ENCODE data around the gene CCDC40. TPM values are rescaled to one million over a fixed set of nuclear protein-coding genes. Genes with fewer than 3 reads are reported as not detected.

The CCDC40 gene
- total and polyA plus RNA-seq, 2 donors (not counting 1 experiment from before 2014, with no cell fraction given), result 0.63 to 3.2 TPM

- TF ChIP-seq CTCF (IDR thresholded peaks at IDR 0.05) (no peak), EZH2 (IDR thresholded peaks at IDR 0.05; ENCODE audit: borderline replicate concordance, insufficient read depth, low read depth, low read length, poor library complexity, severe bottlenecking) (no peak)
- ChIA-PET CTCF (interaction anchor here (0.6 kb wide), 1 partner anchor 327 kb away, joined by 8 read pairs; no protein-coding TSS in a partner anchor), POLR2A (no interaction called here)
- Histone ChIP-seq H3K36me3 (replicated peaks in 1 of 2; ENCODE audit: control extremely low read depth in 1 of 2, control insufficient read depth in 1 of 2, extremely low read depth in 1 of 2, insufficient read depth in 2 of 2, low read length in 1 of 2) (no peaks in the 10 kb centered on the region), H3K4me2 (replicated peaks; ENCODE audit: low read depth, low read length, poor library complexity, severe bottlenecking) (no peak overlapping the region), H2AFZ (ENCODE audit: insufficient read depth, low read depth, low read length, poor library complexity, severe bottlenecking) (no peak overlapping the region), H3K27me3 (replicated peaks in 1 of 4; ENCODE audit: control extremely low read depth in 1 of 4, control insufficient read depth in 3 of 4, insufficient read depth in 4 of 4, low read length in 3 of 4) (no peaks in the 10 kb centered on the region), H3K9me3 (ENCODE audit: control extremely low read depth in 1 of 3, control insufficient read depth in 2 of 3, insufficient read depth in 1 of 3, low read length in 2 of 3) (no peaks in the 10 kb centered on the region), H4K20me1 (ENCODE audit: control insufficient read depth, insufficient read depth, low read length, poor library complexity, severe bottlenecking) (no peaks in the 10 kb centered on the region), H3K4me1 (ENCODE audit: control insufficient read depth in 2 of 2, insufficient read depth in 2 of 2, low read length in 2 of 2) (no peaks in the 10 kb centered on the region), H3K9ac (ENCODE audit: low read length) (no peak overlapping the region), H3K79me2 (ENCODE audit: control insufficient read depth, insufficient read depth, low read length) (no peaks in the 10 kb centered on the region), H3K27ac (ENCODE audit: low read length in 2 of 2) (no peak overlapping the region), H3K4me3 (ENCODE audit: control extremely low read depth in 1 of 5, extremely low read depth in 1 of 5, insufficient read depth in 1 of 5, low read depth in 2 of 5, low read length in 4 of 5) (no peak overlapping the region)
- Mint-ChIP-seq H3K9me3 (ENCODE audit: insufficient read depth) (no peaks in the 10 kb centered on the region), H3K4me1 (no peaks in the 10 kb centered on the region), H3K27ac (no peak overlapping the region), H3K27me3 (peaks cover 13% of the 10 kb centered on the region), H3K4me3 (no peak overlapping the region)
- DNase-seq (no peak), ATAC-seq (ENCODE audit: low read depth) (no peak)
- WGBS (ENCODE audit: insufficient coverage), result 97% methylated on average over 16 of the region's 16 CpGs
- intact Hi-C loops (cut with micrococcal nuclease), result no loop called here
Observed at GRCh38 chr17:80050706-80051105, 14.3 kb downstream of the CCDC40 start.

- intact Hi-C loops (cut with micrococcal nuclease), result no loop called here
Observed at GRCh38 chr17:80051681-80052080, 15.2 kb downstream of the CCDC40 start.

More at GRCh38 chr17:80051681-80052080, 15.2 kb downstream of the CCDC40 start:
- no peak for DNase-seq
- Mint-ChIP-seq H3K4me3 (no peak overlapping the region), H3K4me1 (no peaks in the 10 kb centered on the region), H3K27me3 (peaks cover 9% of the 10 kb centered on the region), H3K27ac (no peak overlapping the region), H3K9me3 (ENCODE audit: insufficient read depth) (no peaks in the 10 kb centered on the region)
- Histone ChIP-seq H4K20me1 (ENCODE audit: control insufficient read depth, insufficient read depth, low read length, poor library complexity, severe bottlenecking) (no peaks in the 10 kb centered on the region), H3K79me2 (ENCODE audit: control insufficient read depth, insufficient read depth, low read length) (no peaks in the 10 kb centered on the region), H3K9ac (ENCODE audit: low read length) (no peak overlapping the region), H3K4me2 (replicated peaks; ENCODE audit: low read depth, low read length, poor library complexity, severe bottlenecking) (no peak overlapping the region), H3K4me1 (ENCODE audit: control insufficient read depth in 2 of 2, insufficient read depth in 2 of 2, low read length in 2 of 2) (no peaks in the 10 kb centered on the region), H3K9me3 (ENCODE audit: control extremely low read depth in 1 of 3, control insufficient read depth in 2 of 3, insufficient read depth in 1 of 3, low read length in 2 of 3) (no peaks in the 10 kb centered on the region), H3K27ac (ENCODE audit: low read length in 2 of 2) (no peak overlapping the region), H3K4me3 (ENCODE audit: control extremely low read depth in 1 of 5, extremely low read depth in 1 of 5, insufficient read depth in 1 of 5, low read depth in 2 of 5, low read length in 4 of 5) (no peak overlapping the region), H2AFZ (ENCODE audit: insufficient read depth, low read depth, low read length, poor library complexity, severe bottlenecking) (no peak overlapping the region), H3K27me3 (replicated peaks in 1 of 4; ENCODE audit: control extremely low read depth in 1 of 4, control insufficient read depth in 3 of 4, insufficient read depth in 4 of 4, low read length in 3 of 4) (no peaks in the 10 kb centered on the region), H3K36me3 (replicated peaks in 1 of 2; ENCODE audit: control extremely low read depth in 1 of 2, control insufficient read depth in 1 of 2, extremely low read depth in 1 of 2, insufficient read depth in 2 of 2, low read length in 1 of 2) (no peaks in the 10 kb centered on the region)
- 80% methylated on average over 8 of the region's 11 CpGs for WGBS (ENCODE audit: insufficient coverage)
- no peak for ATAC-seq (ENCODE audit: low read depth)
- CTCF ChIA-PET, result no interaction called here
- POLR2A ChIA-PET, result no interaction called here
- TF ChIP-seq EZH2 (IDR thresholded peaks at IDR 0.05; ENCODE audit: borderline replicate concordance, insufficient read depth, low read depth, low read length, poor library complexity, severe bottlenecking) (no peak), CTCF (IDR thresholded peaks at IDR 0.05) (no peak)

Measured in B cell (primary cell).